Fibroblast of villous mesenchyme (primary cell): ENCODE measurements around the gene GRM4. TPM values are rescaled to one million over a fixed set of nuclear protein-coding genes. Genes with fewer than 3 reads are reported as not detected.

ENCODE experiments used
- DNase-seq: peaks from one replicate; pipeline ENCODE4 v3.0.0-alpha.2; 2010; ENCODE audit warnings: low read depth
- H3K4me3 ChIP-seq: 2 replicates; pipeline ENCODE4 v1.5.1; 2011; ENCODE audit warnings: low read depth, mild to moderate bottlenecking, low read length
- CTCF ChIP-seq: IDR thresholded peaks from 2 replicates; pipeline ENCODE4 v1.5.1; 2012; ENCODE audit warnings: low read depth, mild to moderate bottlenecking, low read length; ENCODE audit not compliant: insufficient read depth
- total RNA-seq: library from RNA; depleted of rRNA; stranded (reverse); fragments of >200 nt; gene quantifications from 2 replicates; pipeline ENCODE4 v1.2.3, GENCODE V29; 2012

The GRM4 gene
- total RNA-seq, 1 donor, result under 0.01 TPM

GRCh38 chr6:34071136-34071883 is 74.6 kb downstream of the GRM4 start:
- no peak for DNase-seq
- TF ChIP-seq CTCF, result no peak
- H3K4me3 ChIP-seq, result no peak overlapping the region

- TF ChIP-seq CTCF, result no peak
- no peak for DNase-seq
- H3K4me3 ChIP-seq, result no peak overlapping the region
These were observed 75.4 kb downstream of the GRM4 start for GRCh38 chr6:34070315-34071135.

GRCh38 chr6:34068462-34069044 is 77.3 kb downstream of the GRM4 start:
- no peak overlapping the region for H3K4me3 ChIP-seq
- no peak for DNase-seq
- no peak for TF ChIP-seq CTCF

GRCh38 chr6:34067814-34068213 is 78.1 kb downstream of the GRM4 start:
- peak; percentile 5 for TF ChIP-seq CTCF

GRCh38 chr6:34066772-34067770 is 78.8 kb downstream of the GRM4 start:
- H3K4me3 ChIP-seq, result no peak overlapping the region
- no peak for DNase-seq
- no peak for TF ChIP-seq CTCF

More at GRCh38 chr6:34067814-34068213, 78.1 kb downstream of the GRM4 start:
- no peak overlapping the region for H3K4me3 ChIP-seq
- DNase-seq, result no peak

GRCh38 chr6:34066218-34066571 is 79.7 kb downstream of the GRM4 start:
- H3K4me3 ChIP-seq, result no peak overlapping the region
- no peak for DNase-seq
- no peak for TF ChIP-seq CTCF
